Hematopoietic multipotent progenitor cell treated with erythropoietin and hydrocortisone succinate and interleukin-3 and kit ligand, for 6 days (in vitro differentiated cells): ENCODE measurements around the gene C10orf90.

ENCODE experiments used
- DNase-seq: peaks from one replicate; pipeline ENCODE4 v3.0.0-alpha.2; 2015

Gene C10orf90

GRCh38 chr10:126409821-126410220, 260.7 kb downstream of the C10orf90 start:
- no peak for DNase-seq

GRCh38 chr10:126408953-126409641, 261.4 kb downstream of the C10orf90 start:
- DNase-seq = no peak

GRCh38 chr10:126407831-126408230, 262.7 kb downstream of the C10orf90 start:
- DNase-seq = no peak

- DNase-seq = no peak
Measured at GRCh38 chr10:126405239-126405775, 265.2 kb downstream of the C10orf90 start.

- no peak for DNase-seq
Measured at GRCh38 chr10:126402721-126403695, 267.5 kb downstream of the C10orf90 start.

GRCh38 chr10:126400641-126401040, 269.9 kb downstream of the C10orf90 start:
- no peak for DNase-seq

GRCh38 chr10:126398924-126399323, 271.6 kb downstream of the C10orf90 start:
- DNase-seq = no peak

- no peak for DNase-seq
Measured at GRCh38 chr10:126398383-126398743, 272.1 kb downstream of the C10orf90 start.

GRCh38 chr10:126397640-126398382, 272.7 kb downstream of the C10orf90 start:
- no peak for DNase-seq

- no peak for DNase-seq
Measured at GRCh38 chr10:126397156-126397555, 273.3 kb downstream of the C10orf90 start.

- DNase-seq = no peak
Measured at GRCh38 chr10:126394948-126395347, 275.5 kb downstream of the C10orf90 start.

GRCh38 chr10:126393076-126393475, 277.4 kb downstream of the C10orf90 start:
- DNase-seq = no peak

GRCh38 chr10:126392469-126392868, 278.0 kb downstream of the C10orf90 start:
- no peak for DNase-seq

GRCh38 chr10:126392068-126392467, 278.4 kb downstream of the C10orf90 start:
- no peak for DNase-seq

- DNase-seq = no peak
Measured at GRCh38 chr10:126391192-126391885, 279.2 kb downstream of the C10orf90 start.

- no peak for DNase-seq
Measured at GRCh38 chr10:126390324-126390723, 280.2 kb downstream of the C10orf90 start.

- no peak for DNase-seq
Measured at GRCh38 chr10:126387931-126388911, 282.3 kb downstream of the C10orf90 start, which contains the start of gene ADAM12. Gene ADAM12, minus strand, starts transcription at chr10:126388477. Its CDS starts 332 bp downstream, at chr10:126388145.

GRCh38 chr10:126387041-126387921, 283.2 kb downstream of the C10orf90 start:
- DNase-seq = peak; percentile 52

- DNase-seq = no peak
Measured at GRCh38 chr10:126384269-126384873, 286.1 kb downstream of the C10orf90 start.
